NCI-H446 treated with DMSO at 0.1 percent for 48 hours (cell line): ENCODE results near the gene PGGHG.

ENCODE experiments used
- DNase-seq: peaks from one replicate; lab custom pipeline; 2025; lab: John Stamatoyannopoulos, UW

Gene PGGHG

GRCh38 chr11:269146-269890, 19.6 kb upstream of the PGGHG start:
- DNase-seq: no peak

GRCh38 chr11:270451-271318, 18.2 kb upstream of the PGGHG start:
- DNase-seq: no peak

DNA sequence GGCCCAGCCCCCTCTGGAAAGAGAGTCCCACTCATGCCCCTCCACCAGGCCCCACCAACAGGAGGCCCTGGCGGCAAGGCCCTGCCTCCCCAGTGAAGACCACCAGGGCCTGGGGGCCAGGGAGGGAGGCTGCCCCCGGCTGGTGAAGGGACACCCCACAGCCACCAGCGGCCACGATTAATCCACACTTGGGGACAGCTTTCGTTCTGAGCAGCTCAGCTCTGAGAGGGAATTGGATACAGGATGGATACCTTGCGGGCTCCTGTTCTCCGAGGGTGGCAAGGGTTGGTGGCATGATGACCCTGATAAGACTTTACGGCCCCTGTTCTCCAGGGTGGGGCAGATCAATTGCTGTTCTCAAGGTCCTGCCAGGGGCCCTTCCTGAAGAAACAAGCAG, 17.6 kb upstream of the PGGHG start:
- no peak for DNase-seq

- no peak for DNase-seq
These were observed 16.6 kb upstream of the PGGHG start for GRCh38 chr11:272195-272930.

GRCh38 chr11:272931-273198, 16.1 kb upstream of the PGGHG start:
- no peak for DNase-seq

GRCh38 chr11:276219-276618, 12.7 kb upstream of the PGGHG start:
- no peak for DNase-seq

GRCh38 chr11:278001-278951, 10.7 kb upstream of the PGGHG start, which contains the start of gene NLRP6:
Gene NLRP6 (plus strand): TSS chr11:278407. CDS start chr11:278570, 163 bp downstream.
- no peak for DNase-seq

DNA sequence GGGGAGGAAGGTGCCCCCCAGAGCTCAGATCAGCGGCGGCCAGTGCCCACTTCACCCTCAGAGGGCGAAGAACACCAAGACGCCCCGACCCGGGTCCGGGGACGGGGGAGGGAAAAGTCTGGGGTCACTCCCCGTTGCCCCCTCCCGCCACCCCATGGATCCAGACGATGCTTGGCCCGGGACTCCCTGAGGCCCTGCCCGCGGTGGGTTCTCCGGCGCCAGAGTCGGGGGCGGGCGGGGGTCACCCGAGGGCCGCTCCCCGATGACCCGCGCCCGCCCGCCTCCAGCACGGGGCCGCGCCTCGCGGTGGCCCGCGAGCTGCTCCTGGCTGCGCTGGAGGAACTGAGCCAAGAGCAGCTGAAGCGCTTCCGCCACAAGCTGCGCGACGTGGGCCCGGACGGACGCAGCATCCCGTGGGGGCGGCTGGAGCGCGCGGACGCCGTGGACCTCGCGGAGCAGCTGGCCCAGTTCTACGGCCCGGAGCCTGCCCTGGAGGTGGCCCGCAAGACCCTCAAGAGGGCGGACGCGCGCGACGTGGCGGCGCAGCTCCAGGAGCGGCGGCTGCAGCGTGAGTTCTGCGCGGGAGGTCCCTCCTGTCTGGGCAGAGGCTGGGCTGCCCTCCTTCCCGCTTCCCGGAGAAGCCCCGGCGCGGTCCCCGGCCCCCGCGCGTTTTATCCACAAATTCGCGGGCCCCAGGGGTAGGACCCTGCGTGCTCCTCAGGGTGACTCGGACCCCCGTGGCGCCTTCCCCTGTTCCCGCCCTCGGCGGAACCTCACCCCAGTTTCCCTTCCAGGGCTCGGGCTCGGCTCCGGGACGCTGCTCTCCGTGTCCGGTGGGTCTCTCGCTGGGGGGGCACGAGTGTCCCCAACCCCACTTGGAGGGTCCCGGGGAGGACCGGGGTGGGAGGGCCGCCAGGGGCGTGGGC, 9.6 kb upstream of the PGGHG start:
- no peak for DNase-seq

- DNase-seq: no peak
These were observed 8.8 kb upstream of the PGGHG start for GRCh38 chr11:279966-280705.

DNA sequence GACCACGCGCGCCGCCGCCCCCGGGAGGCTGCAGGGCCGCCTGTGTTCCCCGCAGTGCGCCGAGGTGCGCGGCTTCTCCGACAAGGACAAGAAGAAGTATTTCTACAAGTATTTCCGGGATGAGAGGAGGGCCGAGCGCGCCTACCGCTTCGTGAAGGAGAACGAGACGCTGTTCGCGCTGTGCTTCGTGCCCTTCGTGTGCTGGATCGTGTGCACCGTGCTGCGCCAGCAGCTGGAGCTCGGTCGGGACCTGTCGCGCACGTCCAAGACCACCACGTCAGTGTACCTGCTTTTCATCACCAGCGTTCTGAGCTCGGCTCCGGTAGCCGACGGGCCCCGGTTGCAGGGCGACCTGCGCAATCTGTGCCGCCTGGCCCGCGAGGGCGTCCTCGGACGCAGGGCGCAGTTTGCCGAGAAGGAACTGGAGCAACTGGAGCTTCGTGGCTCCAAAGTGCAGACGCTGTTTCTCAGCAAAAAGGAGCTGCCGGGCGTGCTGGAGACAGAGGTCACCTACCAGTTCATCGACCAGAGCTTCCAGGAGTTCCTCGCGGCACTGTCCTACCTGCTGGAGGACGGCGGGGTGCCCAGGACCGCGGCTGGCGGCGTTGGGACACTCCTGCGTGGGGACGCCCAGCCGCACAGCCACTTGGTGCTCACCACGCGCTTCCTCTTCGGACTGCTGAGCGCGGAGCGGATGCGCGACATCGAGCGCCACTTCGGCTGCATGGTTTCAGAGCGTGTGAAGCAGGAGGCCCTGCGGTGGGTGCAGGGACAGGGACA, 8.0 kb upstream of the PGGHG start:
- no peak for DNase-seq

DNA sequence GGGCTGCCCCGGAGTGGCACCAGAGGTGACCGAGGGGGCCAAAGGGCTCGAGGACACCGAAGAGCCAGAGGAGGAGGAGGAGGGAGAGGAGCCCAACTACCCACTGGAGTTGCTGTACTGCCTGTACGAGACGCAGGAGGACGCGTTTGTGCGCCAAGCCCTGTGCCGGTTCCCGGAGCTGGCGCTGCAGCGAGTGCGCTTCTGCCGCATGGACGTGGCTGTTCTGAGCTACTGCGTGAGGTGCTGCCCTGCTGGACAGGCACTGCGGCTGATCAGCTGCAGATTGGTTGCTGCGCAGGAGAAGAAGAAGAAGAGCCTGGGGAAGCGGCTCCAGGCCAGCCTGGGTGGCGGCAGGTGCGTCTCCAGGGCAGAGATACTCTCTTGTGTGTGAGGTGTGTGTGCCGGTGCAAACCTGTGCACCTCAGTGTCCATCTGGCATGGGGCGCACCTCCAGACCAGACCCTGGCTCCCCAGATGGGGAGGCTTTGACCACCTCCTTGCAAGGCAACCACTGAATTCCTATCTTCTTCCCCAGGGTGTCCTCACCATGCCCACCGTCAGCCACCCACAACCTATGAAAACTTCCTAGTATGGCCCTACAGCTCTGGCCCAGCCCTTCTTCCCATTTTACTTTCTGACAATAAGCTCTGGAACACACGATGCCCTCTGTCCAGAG, 7.3 kb upstream of the PGGHG start:
- no peak for DNase-seq

- DNase-seq: no peak
These were observed 6.8 kb upstream of the PGGHG start for GRCh38 chr11:282171-282570.

DNA sequence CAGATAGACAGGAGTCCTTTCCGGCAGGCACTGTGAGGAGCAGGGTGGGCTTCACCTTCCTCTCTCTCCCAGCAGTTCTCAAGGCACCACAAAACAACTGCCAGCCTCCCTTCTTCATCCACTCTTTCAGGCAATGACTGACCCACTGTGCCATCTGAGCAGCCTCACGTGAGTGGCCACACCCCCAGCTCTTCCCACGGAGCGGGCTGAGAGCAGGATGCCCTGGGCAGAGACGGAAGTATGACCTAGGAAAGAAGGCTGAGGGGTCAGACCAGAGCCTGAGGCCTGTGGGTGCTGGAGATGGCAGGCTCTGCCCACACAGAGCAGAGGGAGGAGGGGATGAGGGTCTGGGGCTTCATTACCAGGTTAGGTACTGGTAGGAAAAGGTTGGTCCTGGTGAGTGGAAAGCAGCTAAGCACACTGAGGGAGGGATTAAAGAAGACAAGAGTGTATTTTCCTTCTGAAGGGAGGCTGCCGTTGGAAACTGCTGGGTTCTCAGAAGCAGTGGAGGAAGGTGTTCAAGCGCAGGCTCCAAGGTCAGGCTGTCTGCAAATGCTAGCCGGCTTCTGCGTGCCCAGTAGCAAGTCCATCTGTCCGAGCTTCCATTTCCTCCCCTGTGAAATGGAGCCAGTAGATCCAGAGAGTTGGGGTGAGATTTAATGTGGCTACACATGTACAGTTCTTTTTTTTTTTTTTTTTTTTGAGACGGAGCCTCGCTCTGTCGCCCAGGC, 6.1 kb upstream of the PGGHG start:
- DNase-seq: no peak

DNA sequence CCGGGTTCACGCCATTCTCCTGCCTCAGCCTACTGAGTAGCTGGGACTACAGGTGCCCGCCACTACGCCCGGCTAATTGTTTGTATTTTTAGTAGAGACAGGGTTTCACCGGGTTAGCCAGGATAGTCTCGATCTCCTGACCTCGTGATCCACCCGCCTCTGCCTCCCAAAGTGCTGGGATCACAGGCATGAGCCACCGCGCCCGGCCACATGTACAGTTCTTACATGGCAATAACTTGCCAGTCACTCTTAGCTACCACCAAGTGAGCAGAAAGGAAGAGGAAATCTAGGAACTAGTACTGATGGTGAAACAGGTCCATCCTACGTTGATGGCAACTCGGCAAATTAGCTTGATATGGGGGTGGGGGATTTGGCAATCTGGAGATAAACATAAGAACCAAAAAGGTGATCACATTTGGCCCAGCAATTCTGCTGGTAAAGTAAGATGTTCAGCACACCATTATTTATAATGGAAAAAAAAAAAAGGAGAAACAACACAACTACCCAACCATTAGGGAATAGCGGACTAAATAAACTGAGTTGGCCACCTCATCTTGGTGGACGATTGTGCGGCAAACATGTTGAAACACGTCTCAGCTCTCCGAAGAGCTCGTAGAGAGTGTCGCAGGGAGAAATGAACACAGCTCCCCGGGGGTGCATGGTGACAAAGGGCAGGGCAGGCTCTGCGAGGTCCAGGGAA, 5.4 kb upstream of the PGGHG start:
- DNase-seq: no peak

- no peak for DNase-seq
These were observed 4.6 kb upstream of the PGGHG start for GRCh38 chr11:284105-285020.
